ENCODE data around the gene SMG7.
A peak's percentile ranks its signal among the peaks of the same experiment; 100 is the strongest.

The SMG7 gene

DNA sequence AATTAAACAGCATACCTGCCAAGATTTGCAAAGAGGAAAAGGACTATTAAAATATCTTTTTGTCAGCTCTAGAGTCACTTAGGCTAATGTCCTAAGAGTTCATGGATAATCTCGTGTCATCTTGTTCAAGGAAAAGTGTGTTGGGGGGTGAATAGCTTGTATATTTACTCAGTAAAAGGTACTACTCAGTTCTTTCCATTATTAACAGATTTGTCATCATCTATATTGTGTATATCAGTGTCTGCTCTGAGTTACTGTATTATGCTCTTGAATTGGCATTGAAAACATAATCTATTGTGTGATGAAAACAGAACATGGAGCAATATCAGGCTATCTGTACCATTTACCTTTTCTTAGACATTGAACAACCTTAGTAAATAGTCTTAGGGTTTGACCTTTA is 41.9 kb downstream of the SMG7 start:
- no peak for DNase-seq

DNA sequence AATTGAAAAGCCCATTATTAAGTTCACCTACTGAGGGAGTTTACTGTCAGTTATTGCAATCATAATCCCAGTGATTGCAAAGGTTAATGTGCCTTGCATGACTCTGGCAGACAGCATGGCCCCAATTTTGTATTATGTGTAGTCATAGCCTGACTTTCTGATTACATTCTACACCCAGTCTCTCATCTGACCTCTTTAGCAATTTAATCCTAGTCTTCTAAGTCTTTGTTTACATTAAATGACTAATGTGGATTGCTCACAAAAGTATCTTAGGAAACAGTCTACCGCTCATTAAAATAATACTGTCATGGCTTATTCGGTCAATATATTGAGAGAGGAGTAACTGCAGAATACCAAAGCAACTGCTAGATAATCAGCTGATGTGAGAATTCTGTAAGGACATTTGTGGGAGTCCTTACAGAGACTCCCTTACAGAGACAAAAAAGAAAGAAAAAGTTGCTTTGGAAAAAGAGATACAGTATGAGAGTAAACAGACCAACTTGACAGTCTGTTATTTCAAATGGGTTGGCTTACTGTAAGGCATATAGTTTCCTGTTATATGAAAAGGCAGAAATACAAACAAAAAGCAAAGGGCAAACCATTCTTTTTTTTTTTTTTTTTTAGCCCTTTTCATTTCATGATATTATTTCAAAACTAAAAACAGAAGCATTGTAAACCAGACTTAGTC is 42.8 kb downstream of the SMG7 start:
- DNase-seq: no peak

DNA sequence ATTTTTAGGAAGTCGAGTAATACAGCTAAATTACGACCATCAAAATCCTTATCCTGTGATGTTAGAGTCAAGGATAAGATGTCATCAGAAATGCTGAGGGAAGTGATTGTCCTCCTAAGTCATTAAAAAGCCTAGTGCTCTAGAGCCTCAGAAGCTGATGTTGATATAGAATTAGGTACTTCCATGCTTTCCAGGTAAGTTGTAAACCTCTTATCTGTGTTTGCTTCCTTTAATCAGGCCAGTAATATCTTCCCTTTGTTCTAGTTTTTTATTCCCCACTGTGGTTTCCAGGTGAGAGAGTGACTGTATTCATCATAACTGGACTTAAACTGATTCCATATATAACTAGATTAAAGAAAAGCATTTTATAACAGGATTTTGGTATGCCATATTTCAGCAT is 44.4 kb downstream of the SMG7 start:
- DNase-seq: no peak

DNA sequence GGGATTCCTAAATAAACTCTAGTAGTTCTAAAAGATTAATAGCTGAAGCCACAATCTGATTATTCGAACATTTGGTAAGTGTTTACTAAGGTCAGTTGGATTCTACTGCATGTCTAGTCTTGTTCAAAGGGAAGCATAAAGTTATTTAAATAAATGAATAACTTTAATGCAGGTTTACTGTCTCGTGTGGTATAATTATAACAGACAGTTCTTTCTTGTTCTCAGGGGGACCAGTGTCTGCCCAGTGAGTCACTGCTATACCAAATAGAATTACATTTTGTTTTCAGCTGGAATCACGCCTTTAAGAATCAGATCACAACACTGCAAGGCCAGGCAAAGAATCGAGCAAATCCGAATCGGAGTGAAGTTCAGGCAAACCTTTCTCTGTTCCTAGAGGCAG is 45.1 kb downstream of the SMG7 start:
- DNase-seq: no peak

DNA sequence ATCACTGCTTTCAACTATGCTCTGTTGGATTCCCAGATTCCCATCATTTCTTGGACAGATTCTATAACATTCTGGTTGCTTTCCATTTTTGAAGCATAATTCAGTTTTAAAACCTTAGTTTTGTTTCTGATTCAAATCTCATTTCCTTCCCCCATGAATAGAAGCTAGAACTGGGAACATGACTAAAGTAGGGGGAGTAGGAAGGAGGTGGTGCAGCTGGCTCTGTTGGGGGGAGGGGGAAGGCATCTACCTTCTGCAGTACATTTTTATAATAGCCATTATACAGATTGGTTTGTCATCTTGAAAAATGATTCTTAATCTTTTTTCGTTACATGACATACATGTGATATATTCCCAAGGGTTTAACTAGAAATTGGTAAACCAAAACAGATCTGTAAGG is 48.1 kb downstream of the SMG7 start:
- no peak for DNase-seq

DNA sequence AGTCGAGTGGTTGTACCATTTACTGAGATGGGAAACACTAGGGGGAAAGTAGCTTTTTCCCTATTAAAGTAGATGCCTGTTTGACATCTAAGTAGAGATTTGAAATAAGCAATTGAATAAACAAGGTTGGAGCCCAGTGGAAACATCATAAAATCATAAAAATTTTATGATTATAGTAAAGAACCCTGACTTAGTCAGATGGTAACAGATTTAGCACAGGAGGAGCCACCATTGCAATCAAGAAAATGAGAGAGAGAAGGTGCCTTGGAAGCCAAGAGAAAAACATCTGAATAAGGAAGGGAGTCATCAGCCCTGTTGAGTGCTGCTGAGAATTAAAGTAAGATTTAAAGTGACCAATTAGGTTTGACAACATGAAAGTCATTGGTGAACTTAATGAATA is 49.8 kb downstream of the SMG7 start:
- no peak for DNase-seq

DNA sequence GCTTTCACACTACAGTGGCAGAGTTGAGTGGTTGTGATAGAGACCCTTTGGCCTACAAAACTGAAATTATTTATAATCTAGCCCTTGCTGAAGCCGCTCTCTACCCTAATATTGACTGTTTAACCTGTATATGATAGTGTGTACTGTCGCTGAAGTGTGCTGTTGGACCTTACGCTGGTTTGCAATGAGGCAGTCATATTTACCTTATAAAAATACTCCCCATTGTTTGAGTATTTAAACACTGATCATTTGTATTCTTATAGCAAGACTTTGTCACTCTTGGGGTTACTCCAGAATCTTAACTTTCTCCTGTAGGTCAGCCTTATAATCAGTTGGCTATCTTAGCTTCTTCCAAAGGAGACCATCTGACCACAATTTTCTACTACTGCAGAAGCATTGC is 56.3 kb downstream of the SMG7 start:
- DNase-seq: no peak

DNA sequence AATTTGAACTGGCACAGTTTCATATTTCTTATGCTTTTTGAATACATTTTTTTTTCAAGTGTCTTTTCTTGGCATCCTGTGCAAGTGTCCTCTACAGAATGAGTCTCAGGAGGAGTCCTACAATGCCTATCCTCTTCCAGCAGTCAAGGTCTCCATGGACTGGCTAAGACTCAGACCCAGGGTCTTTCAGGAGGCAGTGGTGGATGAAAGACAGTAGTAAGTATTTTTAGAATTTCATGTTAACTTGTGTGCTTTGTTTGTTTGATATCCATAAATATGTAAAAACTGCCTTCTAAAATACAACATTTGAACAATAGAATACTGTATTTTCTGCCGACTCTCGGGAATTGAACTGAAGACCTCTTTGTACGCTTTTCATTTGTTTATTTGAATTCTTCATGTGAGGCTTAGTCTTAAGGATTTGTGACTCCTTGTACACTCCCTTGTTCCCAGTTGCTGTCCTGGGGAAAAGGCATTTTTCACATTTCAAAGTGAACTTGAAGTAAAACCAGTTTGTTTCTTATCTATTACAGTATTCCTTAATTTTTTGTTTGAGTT is 61.4 kb downstream of the SMG7 start:
- DNase-seq: no peak

DNA sequence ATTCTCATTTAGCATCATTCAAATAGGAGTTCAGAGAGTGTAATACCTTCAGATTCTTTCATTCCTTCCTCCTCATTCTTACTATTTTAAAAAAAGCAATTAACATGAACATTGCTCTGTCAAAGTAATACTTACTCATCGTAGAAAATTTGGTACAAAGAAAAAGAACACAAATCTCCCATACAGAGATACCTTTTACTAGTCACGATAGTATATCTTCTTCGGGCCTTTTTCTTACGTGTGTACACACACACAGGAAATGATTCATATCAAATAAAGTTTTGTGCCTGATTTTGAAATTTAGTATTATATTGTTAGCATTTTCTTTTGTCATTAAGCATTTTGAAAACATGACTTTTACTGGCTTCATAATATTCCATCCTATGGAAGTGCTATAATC is 65.1 kb downstream of the SMG7 start:
- no peak for DNase-seq

DNA sequence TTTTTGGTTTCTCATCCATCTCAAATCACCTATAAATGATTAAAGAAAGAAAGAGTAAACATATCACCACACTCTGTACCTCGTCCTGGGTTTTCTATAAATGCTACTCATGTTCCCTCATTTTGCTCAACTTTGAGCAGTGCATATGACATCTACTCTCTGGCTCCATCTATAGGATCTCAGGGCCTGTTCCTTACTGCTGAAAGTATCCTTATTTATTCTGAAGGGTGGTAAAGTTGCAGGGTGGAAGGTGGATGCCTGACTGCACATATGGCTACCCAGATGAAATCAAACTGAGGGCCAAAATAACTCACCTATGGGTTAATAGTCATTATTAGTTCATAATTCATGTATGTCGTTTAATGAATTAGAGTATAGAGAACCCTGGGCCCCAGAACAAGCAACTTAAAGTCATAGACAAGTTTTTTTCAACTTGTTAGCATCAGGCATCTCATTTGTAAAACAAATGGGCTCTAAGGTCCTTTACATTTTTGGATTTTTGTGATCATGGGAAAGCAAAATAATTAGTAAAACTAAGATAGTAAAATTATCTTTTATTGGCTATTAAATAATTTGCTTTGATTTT is 71.4 kb downstream of the SMG7 start:
- peak; percentile 56 for DNase-seq

DNA sequence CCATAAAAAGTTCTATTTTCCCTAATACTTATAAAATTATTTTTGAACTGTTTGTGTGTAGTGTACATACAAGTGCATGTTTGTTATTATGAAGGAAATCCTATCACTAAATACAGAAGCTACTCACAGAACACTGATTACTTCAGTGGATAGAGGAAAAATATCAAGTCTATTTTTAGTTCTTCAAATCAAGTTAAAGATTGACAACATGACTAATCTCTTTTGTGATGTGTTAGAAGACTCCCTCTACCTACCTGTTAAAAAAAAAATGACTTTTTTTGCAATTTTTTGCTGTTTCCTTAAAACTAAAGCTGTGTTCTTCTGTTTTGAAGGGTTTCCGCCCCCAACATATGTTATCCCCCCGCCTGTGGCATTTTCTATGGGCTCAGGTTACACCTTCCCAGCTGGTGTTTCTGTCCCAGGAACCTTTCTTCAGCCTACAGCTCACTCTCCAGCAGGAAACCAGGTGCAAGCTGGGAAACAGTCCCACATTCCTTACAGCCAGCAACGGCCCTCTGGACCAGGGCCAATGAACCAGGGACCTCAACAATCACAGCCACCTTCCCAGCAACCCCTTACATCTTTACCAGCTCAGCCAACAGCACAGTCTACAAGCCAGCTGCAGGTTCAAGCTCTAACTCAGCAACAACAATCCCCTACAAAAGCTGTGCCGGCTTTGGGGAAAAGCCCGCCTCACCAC is 72.4 kb downstream of the SMG7 start:
- no peak for DNase-seq

DNA sequence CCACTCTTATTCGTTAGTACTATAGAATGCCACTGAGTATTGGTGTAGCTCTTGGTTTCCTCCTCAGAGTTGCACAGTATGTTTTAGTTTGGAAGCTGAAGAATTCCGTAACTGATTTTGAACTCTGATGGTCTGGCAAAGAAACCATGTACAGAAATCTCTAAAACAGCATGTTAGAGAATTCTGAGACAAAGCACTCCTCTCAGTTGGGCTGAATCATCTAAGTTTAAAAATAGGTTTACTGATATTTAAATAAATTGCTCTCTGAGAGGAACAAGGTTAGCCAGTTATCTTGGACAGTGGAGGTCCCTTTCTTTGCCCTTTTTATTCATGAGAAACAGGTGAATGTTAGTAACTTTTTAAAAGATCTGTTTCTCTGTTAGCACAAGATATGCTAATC is 74.1 kb downstream of the SMG7 start:
- DNase-seq: no peak

DNA sequence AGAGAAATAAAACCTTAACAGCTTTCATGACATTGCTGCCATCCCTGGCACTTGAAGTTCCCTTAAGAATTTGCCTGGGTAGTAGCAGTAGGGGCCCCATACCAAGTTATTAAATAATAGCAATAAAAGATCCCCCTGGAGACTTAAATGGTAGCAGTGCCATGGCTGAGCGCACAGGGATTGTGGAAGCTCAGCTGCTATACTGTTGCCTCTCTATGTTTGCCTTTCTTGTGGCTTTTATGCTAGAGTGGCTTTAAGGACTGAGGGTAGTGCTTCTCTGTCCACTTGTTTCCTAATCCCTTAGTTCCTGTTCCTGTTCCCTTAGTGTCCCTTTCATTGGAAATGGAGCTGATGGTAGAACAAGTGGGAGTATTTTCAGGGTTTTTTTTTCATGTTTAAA is 75.8 kb downstream of the SMG7 start:
- DNase-seq: no peak

DNA sequence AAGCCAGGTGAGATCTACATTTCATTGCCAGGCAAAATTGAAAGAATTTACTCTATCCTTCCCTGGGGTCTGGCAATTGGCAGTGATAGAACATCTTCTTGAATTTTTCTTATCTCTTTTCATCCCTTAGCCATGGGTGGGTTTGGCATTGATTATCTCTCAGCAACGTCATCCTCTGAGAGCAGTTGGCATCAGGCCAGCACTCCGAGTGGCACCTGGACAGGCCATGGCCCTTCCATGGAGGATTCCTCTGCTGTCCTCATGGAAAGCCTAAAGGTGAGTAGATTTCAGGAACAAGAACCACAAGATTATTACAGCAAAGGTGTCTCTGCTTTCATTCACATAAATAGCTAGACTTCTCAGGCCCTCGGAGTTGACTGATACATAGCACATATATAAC is 78.6 kb downstream of the SMG7 start:
- DNase-seq: no peak

DNA sequence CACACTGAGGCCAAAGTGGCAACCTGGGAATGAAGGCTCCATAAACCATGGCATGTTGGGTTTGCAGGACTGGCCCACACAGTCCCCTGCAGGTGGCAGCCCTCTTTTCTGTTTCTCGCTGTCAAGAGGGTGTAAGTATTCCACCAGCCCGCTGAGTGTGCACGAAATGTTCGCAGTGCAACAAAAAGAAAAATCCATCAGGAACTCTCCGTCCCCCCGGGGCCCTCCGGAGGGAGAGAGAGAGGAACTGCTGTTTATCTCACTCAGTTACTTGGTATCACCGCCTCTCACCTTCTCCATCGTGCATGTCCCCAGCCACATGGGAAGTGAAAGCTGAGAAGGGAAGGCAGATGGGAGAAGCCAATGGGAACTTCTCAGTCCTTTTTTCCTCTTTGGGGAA is 79.6 kb downstream of the SMG7 start:
- DNase-seq: no peak

DNA sequence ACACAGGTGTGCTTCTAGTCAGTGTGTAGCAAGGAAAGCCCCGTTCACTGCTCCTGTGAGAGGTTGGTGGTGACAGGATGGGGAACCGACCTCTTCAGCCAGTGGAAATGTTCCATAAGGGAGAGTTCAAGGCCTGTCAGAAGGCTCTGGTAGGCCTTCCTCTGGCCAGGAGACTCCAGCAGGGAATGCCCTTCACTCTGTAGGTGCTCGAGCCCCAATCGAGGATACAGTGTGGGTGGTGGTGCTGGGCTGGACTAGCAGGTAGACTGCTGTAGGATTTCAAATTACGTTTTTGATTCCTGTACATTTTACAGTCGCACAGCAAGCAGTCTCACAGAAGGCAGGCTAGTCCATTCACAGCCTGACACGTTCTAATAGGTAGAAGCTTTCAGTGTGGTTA is 80.1 kb downstream of the SMG7 start:
- no peak for DNase-seq

DNA sequence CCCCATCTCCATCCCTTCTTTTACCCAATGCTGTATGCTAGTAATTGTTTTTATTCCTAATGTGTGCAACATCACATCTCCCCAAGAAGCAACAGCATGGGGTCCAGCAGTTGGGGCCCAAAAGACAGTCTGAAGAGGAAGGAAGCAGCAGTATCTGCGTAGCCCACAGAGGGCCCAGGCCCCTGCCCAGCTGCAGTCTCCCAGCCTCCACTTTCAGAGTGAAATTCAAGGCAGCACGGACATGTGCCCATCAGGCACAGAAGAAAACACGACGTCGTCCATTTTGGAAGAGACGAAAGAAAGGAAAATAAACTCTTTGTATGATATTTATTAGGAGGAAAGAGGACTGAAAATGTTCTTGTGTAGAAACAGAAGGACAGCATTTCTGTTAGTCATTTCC is 80.6 kb downstream of the SMG7 start:
- no peak for DNase-seq

DNA sequence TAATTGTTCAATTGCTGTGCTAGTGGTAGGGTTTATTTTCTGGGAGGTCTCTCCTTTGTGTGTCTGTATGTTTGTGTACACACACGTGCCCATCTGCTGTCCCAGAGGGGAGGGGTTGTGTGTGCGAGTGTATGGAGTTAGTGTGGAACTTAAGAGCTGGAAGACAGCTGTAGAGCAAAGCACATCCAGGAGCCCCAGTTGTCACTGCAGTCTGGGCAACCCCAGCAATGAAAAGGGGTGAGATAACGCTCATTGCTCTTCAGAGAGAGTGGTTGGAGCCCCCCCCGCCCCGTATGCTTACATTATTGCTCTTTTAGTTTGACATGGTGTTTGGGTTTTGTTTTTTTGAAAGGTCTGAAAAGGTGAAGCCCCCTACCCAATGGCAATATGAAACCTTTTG is 81.0 kb downstream of the SMG7 start:
- no peak for DNase-seq

DNA sequence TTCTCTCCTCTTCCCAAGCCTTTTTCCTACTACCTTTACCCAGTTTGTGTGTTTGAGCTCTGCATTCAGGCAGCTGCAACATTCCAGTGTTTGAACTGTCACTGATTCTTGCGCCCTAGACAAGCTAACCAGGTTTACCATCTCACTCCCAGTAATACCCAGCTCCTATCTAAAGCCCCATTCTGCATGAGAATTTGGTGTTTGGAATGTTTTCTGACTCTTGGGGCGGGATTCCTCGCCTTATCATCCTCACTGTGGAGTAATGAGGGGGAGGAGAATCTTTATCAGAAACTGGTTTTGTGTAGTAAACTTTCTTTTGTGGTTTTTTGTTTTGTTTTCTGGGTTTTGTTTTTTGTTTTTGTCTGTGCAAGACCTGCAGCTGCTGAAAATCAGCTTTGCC is 81.5 kb downstream of the SMG7 start:
- no peak for DNase-seq

DNA sequence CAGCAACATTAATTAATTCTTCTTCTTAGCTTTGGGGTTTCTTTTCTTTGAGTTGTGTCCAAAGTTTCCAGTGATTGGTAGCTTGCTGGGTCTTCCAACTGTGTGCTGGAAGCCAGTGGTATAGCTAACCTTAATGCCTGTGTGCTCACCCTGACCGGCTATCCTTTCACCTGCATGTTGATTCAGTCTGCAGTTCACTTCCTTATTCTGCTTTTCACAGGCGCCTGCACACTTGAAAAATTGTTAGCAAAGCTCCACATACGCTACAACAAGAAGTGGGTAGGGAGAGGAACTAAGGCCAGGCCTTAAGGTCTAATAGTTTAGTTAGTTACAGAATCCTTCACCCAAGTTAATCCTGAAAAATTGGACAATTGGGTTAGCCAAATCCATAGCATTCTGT is 82.3 kb downstream of the SMG7 start:
- DNase-seq: no peak

DNA sequence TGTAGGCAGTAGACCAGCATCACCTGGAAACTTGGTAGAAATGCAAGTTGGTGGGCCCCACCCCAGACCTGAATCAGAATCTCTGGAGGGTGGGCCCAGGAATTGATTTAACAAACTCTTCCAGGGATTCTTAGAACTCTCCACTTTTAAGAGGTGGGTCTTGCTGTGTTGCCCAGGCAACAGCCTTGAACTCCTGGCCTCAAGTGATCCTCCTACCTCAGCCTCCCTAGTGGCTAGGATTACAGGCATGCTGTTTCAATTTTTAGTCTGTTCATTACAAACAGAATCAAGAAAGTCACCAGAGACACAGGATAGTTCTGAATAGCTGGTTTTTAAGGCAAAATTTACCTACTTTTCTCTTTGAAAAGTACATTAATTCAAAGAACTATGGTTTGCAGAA is 86.8 kb downstream of the SMG7 start:
- no peak for DNase-seq

DNA sequence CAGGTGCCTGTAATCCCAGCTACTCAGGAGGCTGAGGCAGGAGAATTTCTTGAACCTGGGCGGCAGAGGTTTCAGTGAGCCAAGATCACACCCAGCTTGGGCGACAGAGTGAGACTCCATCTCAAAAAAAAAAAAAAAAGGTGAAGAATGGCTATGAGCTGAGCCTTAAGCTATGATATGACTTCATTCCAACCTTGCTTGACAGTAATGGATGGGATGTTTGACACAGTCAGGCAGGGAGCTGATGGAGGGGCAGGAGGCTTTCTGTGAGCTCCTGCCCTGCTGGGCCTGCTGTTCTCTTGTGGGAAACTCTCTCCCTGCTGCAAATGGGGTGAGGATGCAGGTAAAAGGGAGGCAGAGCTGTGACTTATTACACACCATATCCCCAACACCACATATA is 90.4 kb downstream of the SMG7 start:
- DNase-seq: no peak

DNA sequence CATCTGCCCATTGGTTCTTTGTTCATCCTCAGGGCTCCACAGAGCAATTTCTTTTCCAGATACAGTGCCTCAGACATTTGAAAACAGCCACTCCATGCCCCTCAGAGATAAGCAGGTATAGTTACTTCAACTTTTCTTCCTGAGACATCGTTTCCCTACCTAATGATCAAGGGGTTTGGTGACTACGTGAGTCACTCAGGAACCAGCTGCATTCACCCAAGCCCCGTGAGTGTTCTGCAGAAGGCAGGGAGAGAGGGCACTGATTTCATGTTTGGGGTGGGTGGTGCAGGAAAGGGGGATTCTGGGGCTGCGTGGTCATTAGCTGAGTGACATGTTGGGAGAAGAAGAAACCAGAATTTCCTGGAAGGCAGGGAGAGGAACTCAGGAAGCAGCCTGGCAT is 93.0 kb downstream of the SMG7 start:
- no peak for DNase-seq

DNA sequence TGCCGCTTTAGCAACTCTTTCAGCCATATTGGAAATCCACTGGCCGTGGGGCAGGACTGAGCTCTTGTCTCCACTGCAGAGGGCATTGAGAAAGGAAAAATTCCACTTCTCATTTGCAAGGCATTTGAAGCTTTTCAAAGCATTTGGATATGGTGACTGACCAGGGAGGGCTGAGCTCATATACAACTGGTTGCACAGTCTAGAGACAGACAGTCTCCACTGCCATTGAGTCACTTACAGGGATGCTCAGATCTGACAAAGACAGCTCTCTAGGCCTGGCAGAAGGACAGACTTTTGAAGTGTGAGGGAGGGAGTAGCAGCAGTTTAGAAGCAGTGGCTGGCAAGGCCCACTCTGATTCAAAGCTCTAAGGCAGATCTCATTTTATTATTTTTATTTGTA is 93.7 kb downstream of the SMG7 start:
- no peak for DNase-seq

All from midbrain (tissue), 1 donor.